HepG2 (cell line): ENCODE results near the gene ADAMTS2. TPM values are rescaled to one million over a fixed set of nuclear protein-coding genes. Genes with fewer than 3 reads are reported as not detected.

Experiments
- ATAC-seq: fragments of 200-7000 bp; cut with Tn5 transposase; 3 replicates; pipeline ENCODE4 v1.9.1; 2020; ENCODE audit warnings: mild to moderate bottlenecking, moderate library complexity
- BruUV-seq: library from RNA; stranded (reverse); fragments of 400-500 nt; replicated peaks from 2 replicates; lab custom pipeline; 2021; lab: Mats Ljungman, UMichigan
- CTCF ChIA-PET: fragments of 300-600 bp; formaldehyde crosslinking; extraction: SDS; loops from one replicate; lab custom pipeline; 2021; ENCODE audit warnings: low total read pairs, inconsistent platforms, low intra/inter-chr PET ratio; lab: Yijun Ruan, JAX
- POLR2A ChIA-PET: fragments of 350-600 bp; sonication (Branson Sonifier 250); formaldehyde crosslinking; loops from one replicate; lab custom pipeline; 2020; ENCODE audit warnings: antibody characterized with exemption, inconsistent platforms; lab: Yijun Ruan, JAX
- DNase-seq: peaks from one replicate; pipeline ENCODE4 v3.0.0-alpha.2; 2015; ENCODE audit warnings: low spot score
- FAIRE-seq: peaks from 3 replicates; lab custom pipeline; 2011; peaks lifted over from hg19 to GRCh38; lab: Jason Lieb, UNC
- H2AFZ ChIP-seq: one replicate; pipeline ENCODE4 v1.6.1; 2011; ENCODE audit warnings: low read length, inconsistent platforms
- H3K27ac ChIP-seq: fragments of 300-600 bp; 3 replicates; pipeline ENCODE4 v1.8.0; 2011; ENCODE audit warnings: mixed run types, mild to moderate bottlenecking, mixed read lengths, low read length, inconsistent platforms; ENCODE audit not compliant: insufficient read depth; ENCODE audit errors: extremely low read length
- H3K27me3 ChIP-seq, 2 experiments: fragments of 200-600 bp in 1 of 2; 2 replicates in 1 of 2; 3 replicates in 1 of 2; pipeline versions ENCODE4 v1.6.0 to v1.8.0; 2011; ENCODE audit warnings: low read length in 2 of 2, mild to moderate bottlenecking in 2 of 2, moderate library complexity in 2 of 2, inconsistent platforms in 1 of 2; ENCODE audit not compliant: insufficient read depth in 2 of 2, control insufficient read depth in 1 of 2
- H3K36me3 ChIP-seq, 2 experiments: fragments of 200-600 bp in 1 of 2; replicated peaks in 1 of 2; 2 replicates in 1 of 2; 3 replicates in 1 of 2; pipeline versions ENCODE4 v1.5.1 to v1.8.0; 2011; ENCODE audit warnings: low read length in 2 of 2, inconsistent platforms in 1 of 2; ENCODE audit not compliant: insufficient read depth in 2 of 2, control insufficient read depth in 1 of 2
- H3K4me1 ChIP-seq: 2 replicates; pipeline ENCODE4 v1.5.1; 2012; ENCODE audit warnings: low read length, inconsistent platforms; ENCODE audit not compliant: insufficient read depth
- H3K4me2 ChIP-seq: 2 replicates; pipeline ENCODE4 v1.6.0; 2011; ENCODE audit warnings: low read depth, low read length, inconsistent platforms
- H3K4me3 ChIP-seq, 3 experiments: fragments of 200-600 bp in 1 of 3; sonication (generic), shearing (Covaris generic) in 1 of 3; replicated peaks in 1 of 3; 2 replicates each; pipeline ENCODE4 v1.5.1; 2011 to 2016; ENCODE audit warnings: low read length in 3 of 3, inconsistent platforms in 2 of 3, low read depth in 2 of 3, mild to moderate bottlenecking in 2 of 3, control low read depth in 1 of 3, mixed read lengths in 1 of 3; ENCODE audit not compliant: insufficient read depth in 1 of 3
- H3K79me2 ChIP-seq: one replicate; pipeline ENCODE4 v1.6.1; 2011; ENCODE audit warnings: low read length, inconsistent platforms; ENCODE audit not compliant: insufficient read depth
- H3K9ac ChIP-seq: 2 replicates; pipeline ENCODE4 v1.6.0; 2011; ENCODE audit warnings: mild to moderate bottlenecking, low read depth, low read length, inconsistent platforms; ENCODE audit not compliant: insufficient read depth
- H3K9me3 ChIP-seq: 2 replicates; pipeline ENCODE4 v1.5.1; 2012; ENCODE audit warnings: mild to moderate bottlenecking, low read length
- H4K20me1 ChIP-seq: 2 replicates; pipeline ENCODE4 v1.6.0; 2011; ENCODE audit warnings: inconsistent platforms, mild to moderate bottlenecking, low read length, moderate library complexity; ENCODE audit not compliant: insufficient read depth
- ADNP ChIP-seq: sonication (generic); formaldehyde crosslinking; IDR thresholded peaks from 2 replicates; pipeline ENCODE4 v1.4.0; 2020; ENCODE audit warnings: missing genetic modification reagents
- CHD2 ChIP-seq: IDR thresholded peaks from 2 replicates; pipeline ENCODE4 v1.6.1; 2011; ENCODE audit warnings: low read depth, low read length, improper control_type of control experiment
- CTCF ChIP-seq: sonication (generic); formaldehyde crosslinking; IDR thresholded peaks from 2 replicates; pipeline ENCODE4 v1.5.0; 2020; ENCODE audit warnings: mild to moderate bottlenecking, missing genetic modification reagents, moderate library complexity
- HHEX ChIP-seq: IDR thresholded peaks from 2 replicates; pipeline ENCODE4 v1.6.1; 2016; ENCODE audit warnings: control low read depth
- PRDM10 ChIP-seq: sonication (generic); formaldehyde crosslinking; IDR thresholded peaks from 2 replicates; pipeline ENCODE4 v1.4.0; 2020; ENCODE audit warnings: low read depth, missing genetic modification reagents
- RFX3 ChIP-seq: IDR thresholded peaks from 2 replicates; pipeline ENCODE4 v1.6.1; 2016; ENCODE audit warnings: missing biosample characterization, missing genetic modification reagents
- ZBTB40 ChIP-seq, 2 experiments: fragments of 450-650 bp in 1 of 2; sonication (generic) in 1 of 2; formaldehyde crosslinking in 1 of 2; IDR thresholded peaks; 2 replicates each; pipeline versions ENCODE4 v1.6.1 to v1.8.0; 2016 to 2022; ENCODE audit warnings: antibody characterized with exemption in 1 of 2, mild to moderate bottlenecking in 1 of 2, missing genetic modification reagents in 1 of 2
- ZNF34 ChIP-seq: sonication (generic); formaldehyde crosslinking; IDR thresholded peaks from 2 replicates; pipeline ENCODE4 v1.4.0; 2020; ENCODE audit warnings: mild to moderate bottlenecking, missing genetic modification reagents, borderline replicate concordance
- ZNF615 ChIP-seq: sonication (generic); formaldehyde crosslinking; IDR thresholded peaks from 2 replicates; pipeline ENCODE4 v1.5.0; 2020; ENCODE audit warnings: mild to moderate bottlenecking, missing genetic modification reagents, borderline replicate concordance
- ZNF768 ChIP-seq: sonication (generic); formaldehyde crosslinking; IDR thresholded peaks from 2 replicates; pipeline ENCODE4 v1.4.0; 2020; ENCODE audit warnings: missing genetic modification reagents
- WGBS: methylation state at CpG from one replicate; pipeline ENCODE4 v1.1.6; 2017; ENCODE audit warnings: low lambda C conversion rate; 5-methylcytosine and 5-hydroxymethylcytosine counted together
- in situ Hi-C: cut with HindIII; loops from 2 replicates; pipeline ENCODE4 v1.10.0; 2017; ENCODE audit warnings: low pct_unique_long_range_greater_than_20kb; ENCODE audit not compliant: extremely low pct_ligation_motif_present
- intact Hi-C: fragments of 100-400 bp; cut with micrococcal nuclease; formaldehyde crosslinking; loops from one replicate; pipeline ENCODE4 v1.10.0; 2022; ENCODE audit not compliant: unreplicated experiment
- polyA plus RNA-seq, 8 experiments: library from polyadenylated mRNA; depleted of rRNA in 3 of 8; stranded (reverse) in 7 of 8; unstranded in 1 of 8; fragments of >200 nt; fragmentation: Illumina TruSeq in 4 of 8; extraction: Trizol in 4 of 8; gene quantifications; 2 replicates each; pipeline versions ENCODE4 v1.2.1 to v1.2.3, GENCODE V29; 2011 to 2016; ENCODE audit warnings: low read depth in 4 of 8, missing spikeins in 1 of 8, mixed read lengths in 1 of 8; ENCODE audit not compliant: insufficient read depth in 1 of 8
- total RNA-seq, 5 experiments: library from RNA; depleted of rRNA; stranded (reverse); fragments of >200 nt; fragmentation: Illumina TruSeq; extraction: Trizol; gene quantifications; 2 replicates each; pipeline ENCODE4 v1.2.3, GENCODE V29; 2016; ENCODE audit warnings: low read depth in 1 of 5

The ADAMTS2 gene
- total and polyA plus RNA-seq, 2 of the 13 experiments (the other 11 are each of a cell fraction or from before 2014, with no cell fraction given) = 0.24 to 3.5 TPM

GRCh38 chr5:179271428-179271734 is 73.9 kb downstream of the ADAMTS2 start:
- intact Hi-C loops (no loop called here), in situ Hi-C loops (no loop called here)
- 92% methylated on average over 2 of the region's 8 CpGs for WGBS
- H3K9me3 ChIP-seq = no peaks in the 10 kb centered on the region
- no peak overlapping the region for H3K4me3 ChIP-seq
- H3K36me3 ChIP-seq = no peaks in the 10 kb centered on the region
- ChIA-PET CTCF (no interaction called here), POLR2A (no interaction called here)
- DNase-seq (no peak), ATAC-seq (no peak), FAIRE-seq (no peak)
- no peak overlapping the region for H3K27ac ChIP-seq
- no peak overlapping the region for H3K4me2 ChIP-seq
- no peak overlapping the region for H2AFZ ChIP-seq
- no TSS peak for BruUV-seq
- H3K27me3 ChIP-seq = no peaks in the 10 kb centered on the region; a peak in 2 of 5 replicates
- H3K79me2 ChIP-seq = no peaks in the 10 kb centered on the region
- H3K9ac ChIP-seq = no peak overlapping the region
- H4K20me1 ChIP-seq = no peaks in the 10 kb centered on the region
- H3K4me1 ChIP-seq = peaks cover 47% of the 10 kb centered on the region
- TF ChIP-seq CTCF (no peak), CHD2 (no peak), RFX3 (CRISPR knock-in tag) (no peak), ZNF34 (no peak), PRDM10 (CRISPR knock-in tag) (no peak), ZNF768 (CRISPR knock-in tag) (no peak), ZBTB40 (IDR thresholded peaks at IDR 0.05) (no peak), ZBTB40 (CRISPR knock-in tag; IDR thresholded peaks at IDR 0.05) (no peak), ZNF615 (CRISPR knock-in tag) (no peak), ADNP (no peak), HHEX (no peak)
